ENCODE measurements around the gene SLC6A4.
"Not testable (repeated sequence)": the region's sequence is repeated elsewhere in the genome, so short reads cannot be mapped to it uniquely, and the experiment has no call there.

SLC6A4 gene

DNA sequence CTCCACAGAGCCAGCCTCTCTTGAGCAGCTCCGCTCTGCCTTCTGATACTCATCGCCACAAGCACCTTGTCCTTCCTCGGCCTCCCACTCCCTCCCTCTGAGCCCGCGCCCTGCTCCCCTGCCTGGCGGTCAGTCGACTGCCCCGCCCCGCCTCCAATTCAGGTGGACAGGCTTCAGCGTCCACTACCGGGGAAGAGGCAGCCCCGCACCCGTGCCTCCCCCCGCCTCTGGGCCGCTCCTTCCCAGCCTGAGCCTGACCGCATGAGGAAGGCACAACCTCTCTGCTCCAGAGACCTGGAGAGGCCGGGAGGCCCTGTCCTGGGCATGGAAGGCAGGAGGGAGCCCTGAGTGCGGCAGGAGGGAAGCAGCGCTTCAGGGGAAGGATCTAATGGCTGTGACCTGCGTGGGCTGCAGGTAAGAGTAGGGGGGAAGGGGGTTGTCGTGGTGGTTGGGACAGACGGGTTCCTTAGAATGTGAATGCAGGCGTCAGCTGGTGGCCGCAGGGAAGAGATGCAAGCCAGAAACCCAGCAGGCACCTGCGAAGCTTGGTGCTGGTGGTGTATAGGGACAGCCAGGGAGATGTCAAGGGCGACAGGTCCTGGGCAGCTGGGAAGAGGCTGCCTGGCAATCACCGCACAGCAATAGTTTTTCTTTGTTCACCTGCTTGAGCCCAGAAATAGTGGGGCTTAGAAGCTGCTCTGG is 3.0 kb upstream of the SLC6A4 start:
- peak; percentile 86 for DNase-seq

DNA sequence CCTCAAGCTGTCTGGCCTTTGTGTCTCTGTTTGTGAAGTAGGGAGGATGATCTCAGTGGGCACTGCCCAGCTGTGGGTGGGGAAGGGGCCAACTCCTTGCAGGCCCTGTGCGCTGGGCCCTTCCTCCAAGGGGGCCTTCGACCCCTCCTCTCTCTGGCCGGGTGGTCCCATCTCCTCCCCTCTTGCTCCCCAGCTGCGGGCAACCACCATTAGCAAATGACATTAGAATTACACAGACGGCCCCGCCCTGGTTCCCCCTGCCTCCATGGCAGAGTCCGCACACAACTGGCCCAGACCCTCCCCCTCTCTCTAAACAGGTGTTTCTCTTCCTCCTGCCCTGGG is 2.5 kb upstream of the SLC6A4 start:
- no peak for DNase-seq

DNA sequence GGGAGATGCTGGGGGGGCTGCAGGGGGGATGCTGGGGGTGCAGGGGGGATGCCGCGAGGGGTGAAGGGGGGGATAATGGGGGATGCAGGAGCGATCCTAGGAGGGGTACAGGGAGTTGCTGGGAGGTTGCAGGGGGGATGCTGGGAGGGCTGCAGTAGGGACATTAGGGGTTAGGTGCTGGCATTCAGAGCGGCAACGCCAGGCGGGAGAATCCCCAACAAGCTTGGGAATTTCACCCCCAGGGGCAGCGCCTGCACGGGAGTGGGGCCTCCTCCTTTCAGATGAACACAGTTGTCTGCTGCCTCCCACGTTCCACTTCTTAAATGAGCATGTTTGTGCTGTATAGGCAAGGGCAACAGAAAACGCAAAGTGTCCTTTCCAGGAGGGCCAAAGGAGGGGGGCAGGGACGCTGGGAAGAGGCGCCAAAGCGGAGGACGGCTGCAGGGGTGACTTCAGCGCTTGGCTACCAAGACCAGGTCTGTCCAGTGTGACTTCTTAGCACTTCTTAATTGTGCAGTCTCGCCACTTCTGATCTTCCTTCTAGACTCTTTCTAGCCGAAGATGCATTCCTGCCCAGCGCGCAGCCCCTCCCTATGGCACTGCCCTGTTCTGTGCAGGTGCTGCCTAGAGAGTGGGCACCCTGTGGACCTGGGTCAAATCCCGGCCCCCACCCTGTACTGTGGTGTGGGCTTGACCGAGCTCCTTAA is 2.0 kb upstream of the SLC6A4 start:
- DNase-seq = peak; percentile 60

DNA sequence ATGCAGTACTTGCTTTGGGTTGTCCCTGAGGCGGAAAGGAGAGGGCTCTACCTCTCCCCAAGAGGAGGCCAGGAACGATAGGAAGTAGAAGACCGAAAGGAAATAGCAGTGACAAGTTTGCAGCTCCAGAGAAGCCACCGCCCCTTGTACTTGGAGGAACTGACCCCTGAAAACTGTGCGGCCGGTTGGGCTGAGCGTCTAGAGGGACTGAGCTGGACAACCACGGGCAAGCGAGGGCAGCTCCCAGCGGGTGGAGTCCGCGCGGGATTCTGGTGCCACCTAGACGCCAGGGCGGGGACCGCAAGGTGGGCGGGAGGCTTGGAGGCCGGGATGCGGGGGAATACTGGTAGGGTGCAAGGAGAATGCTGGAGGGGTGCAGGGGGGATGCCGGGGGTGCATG is 1.3 kb upstream of the SLC6A4 start:
- peak; percentile 90 for DNase-seq

DNA sequence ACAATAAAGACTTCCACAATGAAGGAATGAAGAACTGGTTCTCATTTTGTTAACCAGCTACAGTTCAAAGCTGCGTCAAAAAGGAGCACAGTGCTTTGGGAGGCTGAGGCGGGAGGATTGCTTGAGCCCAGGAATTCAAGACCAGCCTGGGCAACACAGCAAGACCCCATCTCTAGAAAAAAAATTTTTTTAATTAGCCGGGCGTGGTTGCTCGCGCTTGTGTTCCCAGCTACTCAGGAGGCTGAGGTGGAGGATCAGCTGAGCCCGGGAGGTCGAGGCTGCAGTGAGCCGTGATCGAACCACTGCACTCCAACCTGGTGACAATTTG is 764 bp upstream of the SLC6A4 start:
- DNase-seq = no peak

DNA sequence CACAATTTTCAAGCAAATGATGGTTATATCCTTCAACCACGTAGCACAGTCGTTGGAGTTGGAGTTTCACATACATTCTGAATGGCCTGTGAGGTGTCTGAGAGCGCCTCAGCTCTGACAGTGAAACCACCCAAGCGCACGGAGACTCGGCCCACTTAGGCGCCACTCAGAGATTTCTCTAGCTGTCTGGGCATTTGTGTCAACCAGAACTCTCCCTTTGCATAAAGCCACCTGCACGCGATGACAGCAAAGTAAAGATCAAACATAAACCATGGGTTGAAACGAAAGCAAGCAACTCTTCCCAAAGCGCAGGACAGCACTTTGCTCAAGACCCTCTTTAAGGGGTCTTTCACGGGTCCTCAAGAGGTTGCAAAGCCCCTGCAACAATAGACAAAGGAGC is 533 bp downstream of the SLC6A4 start:
- DNase-seq = peak; percentile 47

DNA sequence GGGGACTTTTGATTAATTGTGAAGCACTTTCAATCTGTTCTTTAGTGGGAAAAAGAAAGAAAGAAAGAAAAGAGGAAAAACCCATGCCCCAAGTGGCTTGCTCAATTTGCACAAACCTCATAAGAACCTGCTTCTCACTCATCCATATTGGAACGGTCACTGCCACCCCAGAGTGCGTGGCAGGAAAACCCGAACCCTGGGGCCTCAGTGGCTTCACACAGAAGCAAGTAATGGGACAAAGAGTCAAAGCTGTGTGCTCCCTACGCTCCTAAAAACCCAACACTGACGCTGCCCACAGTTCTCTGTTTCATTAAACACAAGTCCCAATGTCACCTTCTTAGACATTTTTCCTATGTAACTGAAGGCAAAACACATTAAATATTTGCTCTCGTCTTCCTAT is 1.2 kb downstream of the SLC6A4 start:
- peak; percentile 47 for DNase-seq

DNA sequence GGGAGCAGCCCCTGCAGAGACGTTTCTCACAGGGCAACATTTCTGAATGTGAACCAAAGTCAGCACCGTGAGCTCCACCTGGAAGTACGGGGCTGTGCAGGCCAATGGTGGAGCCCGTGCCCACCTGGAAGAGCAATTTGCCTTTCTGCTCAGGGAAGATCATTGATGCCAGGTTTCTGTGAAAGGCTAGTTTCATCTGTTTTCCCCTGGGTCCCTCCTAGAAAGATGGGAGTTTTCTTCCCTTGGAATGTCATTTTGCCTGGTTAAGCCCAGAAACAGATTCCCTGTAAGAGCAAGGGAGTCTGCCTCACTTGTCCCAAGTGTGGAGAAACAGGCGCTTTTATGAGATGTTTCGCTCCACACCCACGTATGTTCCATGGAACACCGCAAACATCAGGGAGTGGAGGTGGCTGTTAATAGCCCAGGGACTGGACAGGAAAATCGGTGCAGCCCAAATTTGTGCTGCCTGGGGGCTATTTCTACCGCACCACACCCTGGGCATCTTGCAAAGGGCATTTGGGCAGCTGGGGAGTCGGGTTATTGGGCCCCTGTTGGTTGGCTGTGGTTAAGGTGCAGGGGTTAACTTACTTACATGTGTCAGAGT is 2.6 kb downstream of the SLC6A4 start:
- peak; percentile 52 for DNase-seq

DNA sequence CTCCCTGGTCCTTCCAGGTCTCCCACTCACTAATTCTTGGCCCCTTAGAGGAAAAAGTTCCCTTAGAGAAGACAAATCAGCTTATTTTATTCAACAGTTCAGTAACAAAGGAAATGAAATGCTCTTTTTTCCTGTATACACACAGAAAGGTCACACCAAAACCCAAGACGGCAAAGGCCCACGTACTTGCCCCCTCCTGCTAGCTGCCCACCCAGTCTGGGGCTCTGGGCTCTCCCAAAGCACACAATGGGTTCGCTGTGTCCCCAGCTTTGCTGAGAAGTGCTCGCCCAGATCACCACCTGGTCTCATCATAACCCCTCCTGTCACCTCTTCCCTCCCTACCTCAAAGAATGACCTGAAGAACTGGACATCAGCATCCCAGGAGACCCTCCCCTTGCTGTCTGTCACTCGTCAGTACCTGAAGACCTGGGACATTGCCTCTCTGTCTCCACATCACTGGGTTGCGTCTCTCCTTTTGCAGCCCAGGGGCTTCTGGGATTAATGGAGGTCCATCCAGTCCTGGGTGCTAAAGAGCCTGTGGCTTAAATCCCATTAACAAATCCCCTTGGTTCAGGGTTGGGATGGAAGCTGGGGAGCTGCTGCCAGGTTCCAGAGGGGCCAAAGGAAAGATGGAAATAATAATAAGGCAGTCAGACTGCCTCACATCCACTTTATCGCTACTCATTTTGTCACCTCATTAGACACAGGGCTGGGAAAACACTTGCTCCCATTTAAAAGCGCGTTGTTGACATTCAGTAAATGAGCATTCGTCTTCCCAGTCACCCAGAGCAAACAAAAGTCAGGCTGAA is 3.3 kb downstream of the SLC6A4 start:
- no peak for DNase-seq

DNA sequence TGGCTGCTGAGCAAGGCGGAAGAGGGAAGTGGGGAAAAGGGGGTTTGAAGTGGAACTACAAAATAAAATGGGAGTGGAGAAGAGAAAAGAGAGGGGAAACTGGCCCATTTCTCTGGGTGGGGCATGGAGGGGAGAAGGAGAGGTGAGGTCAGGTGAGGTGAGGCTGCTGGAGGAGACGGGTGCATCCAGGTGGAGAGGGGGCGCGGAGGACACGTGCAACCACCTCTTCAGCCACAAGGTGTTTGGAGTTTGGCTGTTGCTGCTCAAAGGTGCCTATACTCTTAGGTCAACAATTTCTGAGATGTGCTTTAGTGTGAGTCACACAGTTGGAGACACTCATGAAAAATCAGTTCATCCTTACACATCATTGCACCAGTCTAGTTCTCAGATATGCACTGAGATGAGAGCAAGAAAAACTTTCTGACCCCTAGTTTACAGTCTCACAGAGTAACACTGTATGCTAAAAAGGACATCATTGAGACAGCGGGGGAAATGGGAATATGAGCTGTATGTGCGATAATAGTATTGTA is 4.8 kb downstream of the SLC6A4 start:
- DNase-seq = no peak

DNA sequence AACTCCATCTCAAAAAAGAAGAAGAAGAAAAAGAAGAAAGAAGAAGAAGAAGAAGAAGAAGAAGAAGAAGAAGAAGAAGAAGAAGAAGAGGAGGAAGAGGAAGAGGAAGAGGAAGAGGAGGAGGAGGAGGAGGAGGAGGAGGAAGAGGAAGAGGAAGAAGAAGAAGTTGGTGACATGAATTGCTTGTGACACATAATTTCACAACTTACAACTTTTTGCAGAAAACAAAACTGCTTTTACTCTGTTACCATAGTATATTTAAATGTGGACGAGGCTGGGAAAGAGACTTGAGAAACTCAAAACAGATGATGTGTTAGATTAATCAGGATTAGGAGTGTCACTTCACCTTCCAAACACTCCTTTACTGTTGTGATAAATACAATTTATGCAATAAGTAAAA is 5.5 kb downstream of the SLC6A4 start:
- not testable (repeated sequence) for DNase-seq

DNA sequence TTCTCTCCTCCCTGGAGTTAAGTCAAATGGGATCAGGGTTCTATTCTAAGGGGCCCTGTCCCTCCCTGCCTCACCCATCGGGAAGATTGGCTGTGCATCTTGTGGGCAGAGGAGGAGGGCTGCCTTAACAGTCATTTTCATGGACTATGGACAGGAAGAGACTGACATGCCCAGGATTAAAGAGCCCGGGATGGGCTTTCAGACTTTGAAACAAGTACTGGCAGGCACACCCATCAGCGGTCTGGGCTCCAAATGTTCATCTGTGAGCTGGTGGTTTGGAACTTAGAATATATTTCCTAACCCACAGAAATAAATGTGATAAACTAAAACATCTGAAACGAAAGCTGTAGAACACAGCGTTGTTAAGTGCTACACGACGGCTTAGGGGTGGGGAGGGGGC is 6.5 kb downstream of the SLC6A4 start:
- no peak for DNase-seq

DNA sequence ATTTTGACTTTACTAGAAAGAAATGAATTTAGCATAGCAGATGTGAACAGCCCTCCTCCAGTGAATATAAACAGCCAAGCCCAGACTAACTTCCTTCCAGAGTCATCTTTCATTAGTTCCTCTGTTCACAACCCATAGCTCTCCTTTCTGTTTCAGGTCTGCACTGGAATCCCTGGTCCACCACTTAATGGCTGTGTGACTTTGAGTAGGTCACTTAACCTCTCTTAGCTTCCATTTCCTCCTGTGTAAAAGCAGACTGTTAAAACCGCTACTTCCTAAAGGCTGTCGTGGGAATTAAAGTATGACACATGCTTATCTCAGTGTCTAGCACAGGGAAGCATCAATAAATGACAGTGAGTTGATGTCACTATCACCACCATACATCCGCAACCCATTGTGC is 7.5 kb downstream of the SLC6A4 start:
- no peak for DNase-seq

DNA sequence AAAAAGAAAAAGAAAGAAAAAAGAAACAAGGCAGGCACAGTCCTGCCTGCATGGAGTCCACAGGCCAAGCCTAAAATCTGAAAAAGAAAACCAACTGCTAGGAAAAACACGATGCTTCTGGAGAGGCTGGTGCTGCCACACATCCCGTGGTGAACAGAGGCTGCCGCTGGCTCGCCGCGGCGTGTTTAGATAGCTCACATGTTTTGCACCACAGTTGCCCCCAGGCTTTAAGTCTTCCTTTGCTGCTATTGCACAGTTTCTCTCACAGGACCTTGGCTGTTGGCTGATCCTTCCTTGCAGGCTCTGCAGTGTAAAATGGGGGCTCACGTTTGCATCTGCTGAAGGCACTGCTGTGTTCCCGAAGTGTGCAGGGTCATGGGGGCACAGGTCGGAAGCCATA is 8.6 kb downstream of the SLC6A4 start:
- DNase-seq = no peak

DNA sequence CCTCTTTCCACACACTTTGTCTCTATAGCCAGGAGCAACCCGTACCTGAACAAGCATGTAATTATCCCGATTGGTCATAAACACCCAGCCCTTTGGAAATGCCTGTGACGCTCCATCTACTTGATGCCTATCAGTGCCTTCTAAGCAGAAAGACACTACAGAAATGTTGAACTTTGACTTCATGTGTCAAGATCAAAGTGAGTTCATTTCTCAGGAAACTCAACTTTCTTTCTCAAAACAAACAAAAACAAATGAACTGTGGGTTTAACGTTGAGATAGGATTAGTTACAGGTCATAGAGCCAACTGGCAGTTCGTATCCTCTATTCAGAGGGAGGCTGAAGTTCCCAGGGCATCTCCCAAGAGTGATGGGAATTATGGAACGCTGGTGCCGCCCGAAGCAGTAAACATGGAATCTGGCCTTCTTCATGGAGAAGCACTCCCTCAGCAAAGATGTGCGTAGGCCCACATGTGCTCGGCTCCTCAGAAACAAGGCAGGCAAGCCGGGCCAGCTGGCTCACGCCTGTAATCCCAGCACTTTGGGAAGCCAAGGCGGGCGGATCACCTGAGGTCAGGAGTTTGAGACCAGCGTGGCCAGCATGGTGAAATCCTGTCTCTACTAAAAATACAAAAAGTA is 9.5 kb downstream of the SLC6A4 start:
- peak; percentile 89 for DNase-seq

DNA sequence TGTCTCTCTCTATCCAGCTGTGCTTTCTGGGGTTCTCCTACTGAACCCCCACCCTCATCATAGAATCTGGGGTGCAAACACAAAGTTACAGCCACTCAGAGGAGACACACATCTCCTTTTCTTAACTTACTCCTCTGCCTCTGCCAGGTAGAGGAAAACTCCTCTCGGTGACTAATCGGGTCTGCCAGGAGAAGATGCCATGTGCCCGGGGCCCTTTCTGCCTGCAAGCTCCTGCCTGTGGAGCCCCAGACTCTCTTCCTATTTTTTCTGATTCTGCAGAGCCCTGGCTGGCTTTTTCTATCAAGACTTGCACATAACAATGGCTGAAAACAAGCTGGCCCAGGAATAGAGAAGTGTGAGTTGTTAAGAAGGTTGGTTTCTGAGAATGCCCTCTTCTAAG is 10.4 kb downstream of the SLC6A4 start:
- DNase-seq = no peak

DNA sequence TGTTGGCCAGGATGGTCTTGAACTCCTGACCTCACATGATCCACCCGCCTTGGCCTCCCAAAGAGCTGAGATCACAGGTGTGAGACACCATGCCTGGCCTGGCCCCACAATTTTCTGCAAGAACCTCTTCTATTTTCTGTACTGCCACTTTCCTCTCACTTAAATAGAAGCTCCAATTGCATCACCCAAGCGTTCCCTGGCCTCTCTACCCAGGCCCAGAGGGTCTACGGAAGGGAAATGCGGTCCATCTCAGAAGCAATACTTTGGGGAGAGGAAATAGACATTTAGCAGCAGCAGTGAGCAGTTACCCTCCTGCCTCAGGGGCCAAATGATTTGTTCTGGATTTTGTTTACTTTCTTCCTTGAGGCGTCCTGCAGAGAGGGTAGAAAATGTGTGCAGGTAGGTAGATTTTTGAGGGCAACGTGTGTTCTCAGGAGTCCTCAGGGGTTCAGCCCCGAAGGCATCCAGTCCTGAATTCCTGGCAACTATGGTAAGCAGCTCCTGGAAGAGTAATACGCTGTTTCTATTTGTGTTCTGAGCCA is 11.0 kb downstream of the SLC6A4 start:
- peak; percentile 66 for DNase-seq

DNA sequence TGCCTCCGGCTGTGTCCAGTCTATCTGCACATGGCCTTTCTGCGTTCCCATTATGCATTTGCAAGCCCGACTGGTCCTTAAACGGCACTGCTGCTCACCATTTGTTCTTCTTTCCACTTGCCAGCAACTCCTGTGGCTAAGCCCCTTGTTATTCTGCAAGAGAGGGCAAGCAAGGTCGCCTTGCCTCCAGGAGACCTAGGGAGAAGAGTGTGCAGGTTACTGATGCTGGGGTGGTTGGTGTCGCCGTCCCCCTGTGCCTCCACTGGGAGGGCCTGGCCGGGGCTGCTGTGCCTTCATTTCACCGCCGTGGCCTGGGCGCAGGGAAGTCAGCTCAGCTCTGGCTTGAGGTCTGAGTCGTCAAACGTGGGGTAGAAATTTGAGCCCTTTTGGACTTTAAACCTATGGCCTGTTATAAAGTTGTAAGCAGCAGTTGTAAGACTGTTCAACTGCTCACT is 12.7 kb downstream of the SLC6A4 start:
- DNase-seq = peak; percentile 50

DNA sequence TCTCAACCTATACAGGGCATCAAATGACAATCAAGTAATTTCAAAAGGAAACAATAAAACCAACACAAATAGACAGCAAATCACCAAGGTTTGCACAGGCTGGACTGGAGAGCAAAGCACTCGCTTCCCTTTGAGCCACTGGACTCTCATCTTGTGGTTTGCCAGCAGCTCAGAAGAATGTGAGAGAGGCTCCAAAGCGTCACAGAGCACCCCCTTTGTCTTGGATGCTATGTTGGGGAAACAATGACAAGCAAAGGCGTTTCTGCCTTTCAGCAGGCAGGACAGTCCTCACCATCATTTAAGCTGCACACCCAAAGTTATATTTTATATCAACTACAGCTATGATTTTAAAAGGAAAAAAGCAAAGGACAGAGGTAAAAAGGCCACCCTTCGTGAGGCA is 13.2 kb downstream of the SLC6A4 start:
- DNase-seq = no peak

DNA sequence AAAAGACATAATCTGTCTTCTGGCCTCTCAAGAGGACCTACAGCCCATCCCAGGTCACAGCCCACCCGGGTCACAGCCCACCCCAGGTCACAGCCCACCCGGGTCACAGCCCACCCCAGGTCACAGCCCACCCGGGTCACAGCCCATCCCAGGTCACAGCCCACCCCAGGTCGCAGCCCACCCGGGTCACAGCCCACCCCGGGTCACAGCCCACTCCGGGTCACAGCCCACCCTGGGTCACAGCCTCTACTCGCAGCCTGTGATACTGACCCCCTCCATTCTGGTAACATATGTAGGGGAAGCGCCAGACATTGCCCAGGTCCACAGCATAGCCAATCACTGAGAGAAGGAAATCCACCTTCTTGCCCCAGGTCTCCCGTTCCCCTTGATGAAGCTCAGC is 14.2 kb downstream of the SLC6A4 start:
- DNase-seq = no peak

DNA sequence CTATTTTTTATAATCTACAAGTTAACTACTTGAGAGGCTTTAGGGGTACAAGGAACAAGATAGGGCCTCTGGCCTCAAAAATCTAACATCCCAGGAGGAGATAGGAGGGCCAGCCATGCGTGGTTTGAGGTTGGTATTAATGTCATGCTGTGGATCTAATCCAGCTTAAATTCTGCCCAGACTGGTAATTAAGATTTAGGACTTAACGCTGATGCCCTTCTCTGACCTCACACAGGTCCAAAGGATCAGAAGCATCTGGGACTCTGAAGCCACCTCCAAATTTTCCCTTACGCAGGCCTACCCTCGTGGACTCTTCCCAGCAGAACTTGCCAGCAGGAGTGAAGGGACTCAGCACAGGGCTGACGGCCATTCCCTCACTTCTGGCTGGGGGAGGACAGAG is 15.1 kb downstream of the SLC6A4 start:
- no peak for DNase-seq

DNA sequence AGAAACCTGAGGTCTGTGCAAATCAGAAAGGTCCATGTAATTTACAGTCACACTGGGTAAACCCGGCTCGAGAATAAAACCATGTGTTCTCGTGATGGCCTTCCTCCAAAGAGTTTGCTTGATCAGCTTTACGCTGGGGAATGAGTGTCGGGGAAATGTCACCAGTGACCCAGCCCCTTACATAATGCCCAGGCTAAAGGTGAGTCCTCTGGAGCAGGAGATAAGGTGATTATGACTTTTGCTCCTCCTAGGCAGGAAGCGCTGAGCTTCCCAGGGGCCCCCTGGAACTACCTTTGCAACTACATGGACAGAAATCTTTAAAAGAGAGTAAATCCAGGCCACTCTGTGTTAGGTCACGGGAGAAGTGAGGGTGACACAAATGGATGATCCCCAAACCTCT is 15.7 kb downstream of the SLC6A4 start:
- DNase-seq = no peak

DNA sequence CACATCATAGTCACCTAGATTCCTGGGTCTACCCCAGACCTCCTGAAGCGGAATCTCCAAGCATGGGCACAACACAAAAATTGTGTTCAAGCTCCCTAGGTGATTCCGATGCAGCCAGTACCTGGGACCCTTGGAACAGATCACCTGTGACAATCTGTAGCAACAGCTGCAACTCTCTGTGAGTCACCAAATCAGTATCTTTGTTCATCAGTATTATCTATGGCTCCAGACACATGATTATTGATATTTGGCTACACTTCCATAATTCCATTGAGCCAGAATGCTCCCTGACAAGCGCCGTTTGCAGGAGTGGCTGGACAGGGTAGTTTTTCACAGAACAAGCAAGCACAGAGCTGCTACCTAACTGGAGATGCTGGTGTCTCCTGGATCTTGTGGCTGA is 16.2 kb downstream of the SLC6A4 start:
- DNase-seq = no peak
